Mesenchymal stem cell (in vitro differentiated cells and primary cell): ENCODE measurements around the gene RNASE2.

Experiments
- DNase-seq: peaks from one replicate; pipeline ENCODE4 v3.0.0-alpha.2; 2013
- H2AFZ ChIP-seq: one replicate; pipeline ENCODE4 v1.6.1; 2013; ENCODE audit warnings: low read depth, mild to moderate bottlenecking, control low read depth, inconsistent platforms, low read length, moderate library complexity
- H2AK5ac ChIP-seq: 2 replicates; pipeline ENCODE4 v1.6.1; 2013; ENCODE audit warnings: low read length, moderate library complexity, mild to moderate bottlenecking, inconsistent platforms; ENCODE audit not compliant: severe bottlenecking
- H2BK120ac ChIP-seq: one replicate; pipeline ENCODE4 v1.6.1; 2013; ENCODE audit warnings: low read depth, mild to moderate bottlenecking, inconsistent platforms, low read length, moderate library complexity
- H2BK12ac ChIP-seq, 2 experiments: one replicate each; pipeline ENCODE4 v1.6.1; 2013; ENCODE audit warnings: inconsistent platforms in 2 of 2, low read length in 2 of 2, mild to moderate bottlenecking in 2 of 2, moderate library complexity in 2 of 2, control low read depth in 1 of 2
- H2BK15ac ChIP-seq: one replicate; pipeline ENCODE4 v1.6.1; 2013; ENCODE audit warnings: mild to moderate bottlenecking, low read depth, inconsistent platforms; ENCODE audit not compliant: poor library complexity, severe bottlenecking
- H2BK5ac ChIP-seq: 2 replicates; pipeline ENCODE4 v1.6.1; 2013; ENCODE audit warnings: low read depth, mild to moderate bottlenecking, low read length, control low read depth, inconsistent platforms; ENCODE audit not compliant: poor library complexity, severe bottlenecking
- H3K14ac ChIP-seq, 2 experiments: one replicate each; pipeline ENCODE4 v1.6.1; 2013; ENCODE audit warnings: inconsistent platforms in 2 of 2, low read length in 2 of 2, control low read depth in 1 of 2, mild to moderate bottlenecking in 1 of 2, moderate library complexity in 1 of 2
- H3K18ac ChIP-seq, 2 experiments: one replicate each; pipeline ENCODE4 v1.6.1; 2013; ENCODE audit warnings: inconsistent platforms in 2 of 2, low read length in 2 of 2, control low read depth in 1 of 2, low read depth in 1 of 2, mild to moderate bottlenecking in 1 of 2
- H3K23ac ChIP-seq, 2 experiments: one replicate each; pipeline ENCODE4 v1.6.1; 2013; ENCODE audit warnings: inconsistent platforms in 2 of 2, low read length in 2 of 2, mild to moderate bottlenecking in 2 of 2, moderate library complexity in 2 of 2, control low read depth in 1 of 2
- H3K27ac ChIP-seq: 2 replicates; pipeline ENCODE4 v1.5.1; 2013; ENCODE audit warnings: mild to moderate bottlenecking, moderate library complexity, low read length, control low read depth, inconsistent platforms; ENCODE audit not compliant: poor library complexity, severe bottlenecking
- H3K27me3 ChIP-seq, 2 experiments: 2 replicates each; pipeline versions ENCODE4 v1.6.1 to v1.7.0; 2013; ENCODE audit warnings: low read length in 2 of 2, mild to moderate bottlenecking in 2 of 2, moderate library complexity in 2 of 2, control low read depth in 1 of 2, inconsistent platforms in 1 of 2; ENCODE audit not compliant: control insufficient read depth in 1 of 2, insufficient read depth in 1 of 2
- H3K36me3 ChIP-seq, 2 experiments: 2 replicates each; pipeline versions ENCODE4 v1.6.1 to v1.7.0; 2013; ENCODE audit warnings: low read length in 2 of 2, control low read depth in 1 of 2, inconsistent platforms in 1 of 2, low read depth in 1 of 2, mild to moderate bottlenecking in 1 of 2; ENCODE audit not compliant: insufficient read depth in 2 of 2, control insufficient read depth in 1 of 2
- H3K4ac ChIP-seq, 2 experiments: one replicate each; pipeline ENCODE4 v1.6.1; 2013; ENCODE audit warnings: inconsistent platforms in 2 of 2, low read length in 2 of 2, mild to moderate bottlenecking in 2 of 2, moderate library complexity in 2 of 2, control low read depth in 1 of 2, low read depth in 1 of 2
- H3K4me1 ChIP-seq: 2 replicates; pipeline ENCODE4 v1.6.1; 2013; ENCODE audit warnings: low read depth, low read length, control low read depth; ENCODE audit not compliant: control insufficient read depth, insufficient read depth
- H3K4me2 ChIP-seq: 2 replicates; pipeline ENCODE4 v1.6.1; 2013; ENCODE audit warnings: low read length, mild to moderate bottlenecking, inconsistent platforms; ENCODE audit not compliant: poor library complexity, severe bottlenecking
- H3K4me3 ChIP-seq, 2 experiments: 2 replicates each; pipeline versions ENCODE4 v1.5.1 to v1.7.0; 2013; ENCODE audit warnings: low read length in 2 of 2, mild to moderate bottlenecking in 2 of 2, control low read depth in 1 of 2, low read depth in 1 of 2; ENCODE audit not compliant: insufficient read depth in 1 of 2
- H3K79me1 ChIP-seq: replicated peaks from 2 replicates; pipeline ENCODE4 v1.6.1; 2013; ENCODE audit warnings: mild to moderate bottlenecking, control low read depth, low read length, inconsistent platforms; ENCODE audit not compliant: poor library complexity, severe bottlenecking
- H3K9ac ChIP-seq: 2 replicates; pipeline ENCODE4 v1.7.0; 2013; ENCODE audit warnings: mild to moderate bottlenecking, low read length, moderate library complexity
- H3K9me3 ChIP-seq: 2 replicates; pipeline ENCODE4 v1.7.0; 2013; ENCODE audit warnings: mild to moderate bottlenecking, low read length; ENCODE audit not compliant: control insufficient read depth
- H4K8ac ChIP-seq: one replicate; pipeline ENCODE4 v1.6.1; 2013; ENCODE audit warnings: inconsistent platforms, mild to moderate bottlenecking, low read length, moderate library complexity
- H4K91ac ChIP-seq: one replicate; pipeline ENCODE4 v1.6.1; 2013; ENCODE audit warnings: mild to moderate bottlenecking, low read length, inconsistent platforms
- WGBS: methylation state at CpG from one replicate; pipeline ENCODE4 v1.1.7; 2013; ENCODE audit warnings: mixed read lengths; 5-methylcytosine and 5-hydroxymethylcytosine counted together

The RNASE2 gene

DNA sequence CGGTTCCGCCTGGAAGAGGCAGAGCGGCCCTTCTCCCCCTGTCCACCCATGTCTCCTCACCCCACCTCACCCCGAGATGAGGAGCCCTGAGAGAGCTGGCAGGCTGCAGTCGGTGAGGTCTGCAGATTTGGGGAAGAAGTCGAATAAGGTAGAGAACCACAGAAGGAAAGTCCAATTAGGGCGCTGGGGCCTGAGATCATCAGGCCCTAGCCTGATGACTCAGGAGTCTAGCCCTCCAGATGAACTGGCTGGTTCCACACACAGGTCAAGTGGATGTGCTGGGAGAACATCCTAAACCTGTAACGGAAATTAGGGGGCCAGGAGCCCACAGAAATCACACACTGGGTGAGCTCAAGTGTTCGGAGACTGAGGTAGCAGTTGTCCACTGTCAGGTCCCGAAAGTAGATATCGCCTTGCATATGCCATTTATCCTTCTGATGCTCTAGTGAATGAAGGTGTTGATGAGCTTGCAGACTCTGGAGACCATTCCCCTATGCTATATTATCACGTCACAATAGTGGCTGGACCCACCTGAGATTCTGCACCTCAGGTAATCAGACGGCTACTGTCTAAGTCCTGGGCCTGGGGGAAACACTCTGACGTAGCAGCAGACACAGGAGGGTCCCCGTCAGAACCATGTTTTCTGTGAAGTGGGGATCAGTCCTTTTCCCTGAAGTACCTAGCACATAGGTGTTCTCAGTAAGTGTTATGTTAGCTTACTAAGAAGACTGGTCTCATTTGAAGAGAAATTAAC lies 33.6 kb downstream of the RNASE2 start:
- Histone ChIP-seq H3K4me2 (no peak overlapping the region), H2AK5ac (peak overlapping the region; percentile 24), H2BK12ac (peak overlapping the region; percentile 17 to 34), H3K9me3 (no peaks in the 10 kb centered on the region), H2BK15ac (peak overlapping the region; percentile 26), H3K4me3 (peak overlapping the region in 1 of 2 experiments; percentile 68), H4K8ac (peak overlapping the region; percentile 83), H3K14ac (no peak overlapping the region), H3K27ac (peak overlapping the region; percentile 84), H3K79me1 (peaks cover 14% of the 10 kb centered on the region), H2BK5ac (no peak overlapping the region), H2BK120ac (peak overlapping the region; percentile 89), H3K27me3 (no peaks in the 10 kb centered on the region), H4K91ac (peak overlapping the region; percentile 52), H2AFZ (no peak overlapping the region), H3K18ac (peak overlapping the region; percentile 34 to 61), H3K36me3 (peaks cover 4 to 23% of the 10 kb centered on the region in 2 experiments), H3K4ac (peak overlapping the region; percentile 27 to 84), H3K23ac (no peak overlapping the region), H3K9ac (peak overlapping the region; percentile 86), H3K4me1 (peaks cover 14% of the 10 kb centered on the region)
- 94% methylated on average over 13 of the region's 15 CpGs for WGBS
- no peak for DNase-seq

DNA sequence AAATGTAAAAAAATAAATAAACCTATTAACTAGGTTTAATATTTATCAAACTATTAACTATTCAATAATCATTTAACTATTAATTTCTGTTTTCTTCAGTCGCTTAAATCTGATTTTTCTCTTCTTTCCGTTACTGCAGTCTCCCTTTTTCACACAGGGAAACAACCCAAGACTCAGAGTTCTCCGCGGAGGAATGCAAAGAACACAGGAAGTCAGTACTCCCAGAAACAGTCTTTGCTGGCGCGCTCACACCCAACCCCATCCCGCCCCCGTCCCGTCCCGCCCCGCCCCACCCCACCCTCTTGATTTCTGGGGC lies 34.1 kb downstream of the RNASE2 start:
- Histone ChIP-seq H3K9ac (peak overlapping the region; percentile 86), H3K36me3 (peaks cover 7 to 29% of the 10 kb centered on the region in 2 experiments), H2AFZ (no peak overlapping the region), H3K9me3 (no peaks in the 10 kb centered on the region), H2BK5ac (no peak overlapping the region), H3K23ac (no peak overlapping the region), H3K4me1 (peaks cover 14% of the 10 kb centered on the region), H3K4me3 (peak overlapping the region in 1 of 2 experiments; percentile 68), H2BK120ac (no peak overlapping the region), H3K4me2 (peak overlapping the region; percentile 19), H3K4ac (no peak overlapping the region), H3K27ac (peak overlapping the region; percentile 59), H3K79me1 (peaks cover 14% of the 10 kb centered on the region), H4K91ac (no peak overlapping the region), H4K8ac (no peak overlapping the region), H3K14ac (no peak overlapping the region), H2BK15ac (no peak overlapping the region), H2AK5ac (no peak overlapping the region), H2BK12ac (no peak overlapping the region), H3K27me3 (no peaks in the 10 kb centered on the region), H3K18ac (no peak overlapping the region)
- no peak for DNase-seq
- under 1% methylated on average over 7 of the region's 11 CpGs for WGBS

DNA sequence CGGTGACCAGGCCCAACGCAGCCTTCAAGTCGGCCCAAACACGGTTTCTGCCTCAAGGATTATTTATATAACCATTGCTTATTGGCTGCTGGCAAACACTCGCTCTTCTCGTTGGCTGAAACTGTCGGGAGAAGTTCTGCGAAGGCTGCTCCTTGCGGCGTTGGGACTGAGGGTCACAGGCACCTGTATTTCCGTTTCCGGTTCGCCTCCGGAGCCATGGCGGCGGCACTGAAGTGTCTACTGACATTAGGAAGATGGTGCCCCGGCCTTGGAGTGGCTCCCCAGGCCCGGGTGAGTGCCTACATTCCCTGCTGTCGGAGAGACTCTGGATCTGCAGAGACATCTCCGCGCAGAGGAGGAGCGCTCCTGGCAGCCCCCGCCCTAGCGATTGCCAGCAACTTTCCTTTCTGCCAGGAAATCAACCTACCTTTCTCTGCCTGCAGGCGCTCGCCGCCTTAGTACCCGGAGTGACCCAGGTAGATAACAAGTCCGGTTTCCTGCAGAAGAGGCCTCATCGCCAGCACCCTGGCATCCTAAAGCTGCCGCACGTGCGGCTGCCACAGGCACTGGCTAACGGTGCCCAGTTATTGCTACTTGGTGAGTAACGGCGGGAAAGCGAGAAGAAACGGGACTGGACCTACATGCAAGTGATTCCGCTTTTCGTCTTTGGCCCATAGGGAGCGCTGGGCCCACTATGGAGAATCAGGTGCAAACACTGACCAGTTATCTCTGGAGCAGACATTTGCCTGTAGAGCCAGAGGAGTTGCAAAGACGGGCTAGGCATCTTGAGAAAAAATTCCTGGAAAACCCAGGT lies 34.7 kb downstream of the RNASE2 start, which contains the start of gene METTL17:
Gene METTL17, plus strand, starts transcription at position 194 of the 814 bp plus-strand sequence. Its CDS starts 23 bp downstream, at position 217.
- Histone ChIP-seq H2AK5ac (peak within 1 kb of the TSS; percentile 24), H3K9ac (peak within 1 kb of the TSS; percentile 92), H3K4me1 (peaks cover 14% of the 10 kb centered on the region), H3K79me1 (peaks cover 14% of the 10 kb centered on the region), H3K4me3 (peak within 1 kb of the TSS; percentile 89 to 100), H2BK5ac (no peak within 1 kb of the TSS), H3K4me2 (peak within 1 kb of the TSS; percentile 74), H2BK15ac (peak within 1 kb of the TSS; percentile 91), H4K8ac (peak within 1 kb of the TSS; percentile 83), H3K18ac (peak within 1 kb of the TSS; percentile 34 to 91), H3K9me3 (no peaks in the 10 kb centered on the region), H2AFZ (peak within 1 kb of the TSS; percentile 83), H3K23ac (peak within 1 kb of the TSS in 1 of 2 experiments; percentile 55), H3K4ac (peak within 1 kb of the TSS; percentile 54 to 84), H2BK12ac (peak within 1 kb of the TSS; percentile 17 to 34), H3K27ac (peak within 1 kb of the TSS; percentile 84), H2BK120ac (peak within 1 kb of the TSS; percentile 89), H3K36me3 (peaks cover 10 to 34% of the 10 kb centered on the region in 2 experiments), H4K91ac (peak within 1 kb of the TSS; percentile 76), H3K27me3 (no peaks in the 10 kb centered on the region), H3K14ac (peak within 1 kb of the TSS in 1 of 2 experiments; percentile 69)
- WGBS: under 1% methylated on average over 42 of the region's 42 CpGs
- DNase-seq: peak; percentile 98

DNA sequence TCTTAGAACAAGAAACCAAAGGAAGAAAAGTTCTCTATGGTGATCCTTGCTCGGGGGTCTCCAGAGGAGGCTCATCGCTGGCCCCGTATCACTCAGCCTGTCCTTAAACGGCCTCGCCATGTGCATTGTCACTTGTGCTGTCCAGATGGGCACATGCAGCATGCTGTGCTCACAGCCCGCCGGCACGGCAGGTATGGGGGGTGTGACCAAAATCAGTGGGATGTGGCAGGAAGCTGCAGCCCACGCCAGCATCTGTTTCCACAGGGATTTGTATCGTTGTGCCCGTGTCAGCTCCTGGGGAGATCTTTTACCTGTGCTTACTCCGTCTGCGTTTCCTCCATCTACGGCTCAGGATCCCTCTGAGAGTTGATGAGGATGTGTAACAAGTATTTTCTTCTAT lies 41.2 kb downstream of the RNASE2 start:
- Histone ChIP-seq H3K4me3 (no peak overlapping the region), H3K9ac (no peak overlapping the region), H2BK12ac (no peak overlapping the region), H2AK5ac (no peak overlapping the region), H3K4ac (no peak overlapping the region), H3K36me3 (peaks cover 26 to 62% of the 10 kb centered on the region in 2 experiments), H3K27me3 (no peaks in the 10 kb centered on the region), H4K91ac (no peak overlapping the region), H2BK5ac (no peak overlapping the region), H3K18ac (no peak overlapping the region), H3K79me1 (peaks cover 9% of the 10 kb centered on the region), H4K8ac (peak overlapping the region; percentile 19), H3K4me2 (no peak overlapping the region), H3K27ac (no peak overlapping the region), H2BK15ac (no peak overlapping the region), H2AFZ (no peak overlapping the region), H2BK120ac (no peak overlapping the region), H3K14ac (no peak overlapping the region), H3K9me3 (no peaks in the 10 kb centered on the region), H3K4me1 (peaks cover 8% of the 10 kb centered on the region), H3K23ac (no peak overlapping the region)
- DNase-seq: no peak
- WGBS: 97% methylated on average over 14 of the region's 14 CpGs
